Tongue (tissue), 2 donors: Measurements from ENCODE around the gene OTULIN. TPM values are rescaled to one million over a fixed set of nuclear protein-coding genes. Genes with fewer than 3 reads are reported as not detected.

Experiments
- DNase-seq: peaks from one replicate; pipeline ENCODE4 v3.0.0-alpha.2; 2015
- total RNA-seq: library from RNA; depleted of rRNA; stranded (reverse); fragments of >200 nt; gene quantifications from one replicate; pipeline ENCODE4 v1.2.3, GENCODE V29; 2014

Gene OTULIN
- total RNA-seq, 1 donor from 2014 or later: 43.1 TPM

- DNase-seq: no peak
These were observed 79.2 kb downstream of the OTULIN start for GRCh38 chr5:14743601-14744295.

- no peak for DNase-seq
These were observed 80.0 kb downstream of the OTULIN start for GRCh38 chr5:14744296-14745187.

GRCh38 chr5:14745188-14745563 lies 80.7 kb downstream of the OTULIN start:
- no peak for DNase-seq

GRCh38 chr5:14745753-14746152 lies 81.2 kb downstream of the OTULIN start:
- DNase-seq: no peak

- peak; percentile 67 for DNase-seq
These were observed 83.8 kb downstream of the OTULIN start for GRCh38 chr5:14748180-14748900.

Other genes starting within 250 kb of the OTULIN start
- gene OTULINL, start 82.9 kb upstream of the OTULIN start, total RNA-seq: 4.4 TPM
- 35.8 TPM for gene ANKH, start 207.1 kb downstream of the OTULIN start, total RNA-seq